Gastrocnemius medialis (tissue), 4 donors: ENCODE data around the gene ALX4.

ENCODE experiments used
- POLR2A ChIP-seq, 2 donors: fragments of 450-650 bp; IDR thresholded peaks; one replicate each; pipeline ENCODE4 v1.6.1; 2017; ENCODE audit warnings: antibody characterized with exemption in 2 of 2, mild to moderate bottlenecking in 2 of 2, moderate library complexity in 2 of 2
- TF ChIP-seq, protein P1 (sequence below), 5 experiments: fragments of 450-650 bp in 3 of 5; fragments of 200-600 bp in 2 of 5; sonication (generic) in 2 of 5; IDR thresholded peaks in 4 of 5; conservative IDR thresholded peaks in 1 of 5; 1 replicate in 4 of 5; 2 replicates in 1 of 5; pipeline ENCODE4 v1.5.1; 2016 to 2019; ENCODE audit warnings: antibody characterized with exemption in 5 of 5, mild to moderate bottlenecking in 3 of 5, moderate library complexity in 3 of 5

DNA sequence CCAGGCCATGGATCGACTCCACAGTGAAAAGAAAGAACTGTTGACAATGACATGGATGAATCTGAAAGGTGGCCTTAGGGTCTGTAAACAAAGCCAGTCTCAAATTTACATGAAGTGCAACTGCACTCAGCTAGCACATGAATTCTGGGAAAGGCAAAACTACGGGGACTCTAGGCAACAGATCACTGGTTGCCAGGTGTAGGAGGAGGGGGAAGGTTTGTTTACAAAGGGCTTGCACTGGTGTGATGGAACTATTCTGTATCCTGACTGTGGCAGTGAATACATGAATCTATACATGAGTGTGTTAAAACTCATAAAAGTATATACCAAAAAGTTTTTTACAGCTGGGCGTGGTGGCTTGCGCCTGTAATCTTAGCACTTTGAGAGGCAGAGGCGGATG is 27.3 kb downstream of the ALX4 start:
- TF ChIP-seq, protein P1, sequence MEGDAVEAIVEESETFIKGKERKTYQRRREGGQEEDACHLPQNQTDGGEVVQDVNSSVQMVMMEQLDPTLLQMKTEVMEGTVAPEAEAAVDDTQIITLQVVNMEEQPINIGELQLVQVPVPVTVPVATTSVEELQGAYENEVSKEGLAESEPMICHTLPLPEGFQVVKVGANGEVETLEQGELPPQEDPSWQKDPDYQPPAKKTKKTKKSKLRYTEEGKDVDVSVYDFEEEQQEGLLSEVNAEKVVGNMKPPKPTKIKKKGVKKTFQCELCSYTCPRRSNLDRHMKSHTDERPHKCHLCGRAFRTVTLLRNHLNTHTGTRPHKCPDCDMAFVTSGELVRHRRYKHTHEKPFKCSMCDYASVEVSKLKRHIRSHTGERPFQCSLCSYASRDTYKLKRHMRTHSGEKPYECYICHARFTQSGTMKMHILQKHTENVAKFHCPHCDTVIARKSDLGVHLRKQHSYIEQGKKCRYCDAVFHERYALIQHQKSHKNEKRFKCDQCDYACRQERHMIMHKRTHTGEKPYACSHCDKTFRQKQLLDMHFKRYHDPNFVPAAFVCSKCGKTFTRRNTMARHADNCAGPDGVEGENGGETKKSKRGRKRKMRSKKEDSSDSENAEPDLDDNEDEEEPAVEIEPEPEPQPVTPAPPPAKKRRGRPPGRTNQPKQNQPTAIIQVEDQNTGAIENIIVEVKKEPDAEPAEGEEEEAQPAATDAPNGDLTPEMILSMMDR (IDR thresholded peaks at IDR 0.05 in 4 of 5, conservative IDR thresholded peaks at IDR 0.05 in 1 of 5) = no peak
- no peak for TF ChIP-seq POLR2A (IDR thresholded peaks at IDR 0.05)
